Testis (tissue), 3 donors: ENCODE data around the gene GLI3. TPM values are rescaled to one million over a fixed set of nuclear protein-coding genes. Genes with fewer than 3 reads are reported as not detected.
A peak's percentile ranks its signal among the peaks of the same experiment; 100 is the strongest.

Source experiments
- DNase-seq: peaks from one replicate; pipeline ENCODE4 v3.0.0-alpha.2; 2019
- H3K27ac ChIP-seq, 2 donors: fragments of 200-600 bp; sonication (generic); one replicate each; pipeline ENCODE4 v1.5.1; 2019
- H3K27me3 ChIP-seq: fragments of 200-600 bp; sonication (generic); one replicate; pipeline ENCODE4 v1.5.1; 2019
- H3K36me3 ChIP-seq: fragments of 200-600 bp; sonication (generic); one replicate; pipeline ENCODE4 v1.5.1; 2017; ENCODE audit warnings: low read depth; ENCODE audit errors: missing control alignments
- H3K4me1 ChIP-seq: fragments of 200-600 bp; sonication (generic); one replicate; pipeline ENCODE4 v1.5.1; 2019
- H3K4me3 ChIP-seq, 2 donors: fragments of 200-600 bp; sonication (generic); one replicate each; pipeline ENCODE4 v1.5.1; 2017 to 2019
- H3K9me3 ChIP-seq: fragments of 200-600 bp; sonication (generic); one replicate; pipeline ENCODE4 v1.5.1; 2017
- POLR2A ChIP-seq: fragments of 450-650 bp; IDR thresholded peaks from one replicate; pipeline ENCODE4 v1.6.1; 2017; ENCODE audit warnings: antibody characterized with exemption, mild to moderate bottlenecking, moderate library complexity
- WGBS, 2 donors: methylation state at CpG; one replicate each; pipeline ENCODE4 v1.1.5; 2018; 5-methylcytosine and 5-hydroxymethylcytosine counted together
- intact Hi-C: fragments of 100-400 bp; cut with DNase I; formaldehyde crosslinking; loops from one replicate; pipeline ENCODE4 v1.15.1; 2023; ENCODE audit warnings: low total_unique reads
- polyA plus RNA-seq: library from polyadenylated mRNA; stranded (reverse); fragments of 350-450 nt; fragmentation: Illumina TruSeq; extraction: RNeasy Lipid Tissue Mini Kit (QIAGEN cat#74804); gene quantifications from one replicate; pipeline ENCODE4 v1.2.3, GENCODE V29; 2014; ENCODE audit warnings: low read depth, low replicate concordance; ENCODE audit not compliant: insufficient read depth
- small RNA-seq, 2 donors: library from RNA; depleted of rRNA; stranded (forward); fragments of <200 nt; gene quantifications; one replicate each; pipeline ENCODE3, GENCODE V24; 2016
- total RNA-seq, 2 donors: library from RNA; depleted of rRNA; stranded (reverse); fragments of >200 nt; gene quantifications; one replicate each; pipeline ENCODE4 v1.2.3, GENCODE V29; 2016
- TF ChIP-seq, protein P1 (sequence below), 3 experiments: fragments of 450-650 bp in 2 of 3; fragments of 200-600 bp in 1 of 3; sonication (generic) in 1 of 3; IDR thresholded peaks; one replicate each; pipeline ENCODE4 v1.5.1; 2016 to 2019; ENCODE audit warnings: antibody characterized with exemption in 3 of 3, mild to moderate bottlenecking in 2 of 3, moderate library complexity in 1 of 3

The GLI3 gene
- total and polyA plus RNA-seq, 3 donors from 2014 or later: 3.8 to 7.3 (median 5.0) TPM

- no peak overlapping the region for H3K27ac ChIP-seq
These were observed 321.1 kb downstream of the GLI3 start for GRCh38 chr7:41915871-41916270.

GRCh38 chr7:41912851-41913567 lies 324.0 kb downstream of the GLI3 start:
- 75 to 78% methylated on average over 6 of the region's 6 CpGs for WGBS, 2 donors
- no peaks in the 10 kb centered on the region for H3K9me3 ChIP-seq
- no peak overlapping the region for H3K27ac ChIP-seq

More at GRCh38 chr7:41915871-41916270, 321.1 kb downstream of the GLI3 start:
- Histone ChIP-seq H3K9me3 (no peaks in the 10 kb centered on the region), H3K4me1 (peaks cover 7% of the 10 kb centered on the region), H3K27me3 (no peaks in the 10 kb centered on the region), H3K4me3 (no peak overlapping the region), H3K36me3 (no peaks in the 10 kb centered on the region)
- no peak for DNase-seq
- intact Hi-C loops: no loop called here
- 77 to 91% methylated on average over 1 of the region's 1 CpG for WGBS, 2 donors
- TF ChIP-seq, protein P1, sequence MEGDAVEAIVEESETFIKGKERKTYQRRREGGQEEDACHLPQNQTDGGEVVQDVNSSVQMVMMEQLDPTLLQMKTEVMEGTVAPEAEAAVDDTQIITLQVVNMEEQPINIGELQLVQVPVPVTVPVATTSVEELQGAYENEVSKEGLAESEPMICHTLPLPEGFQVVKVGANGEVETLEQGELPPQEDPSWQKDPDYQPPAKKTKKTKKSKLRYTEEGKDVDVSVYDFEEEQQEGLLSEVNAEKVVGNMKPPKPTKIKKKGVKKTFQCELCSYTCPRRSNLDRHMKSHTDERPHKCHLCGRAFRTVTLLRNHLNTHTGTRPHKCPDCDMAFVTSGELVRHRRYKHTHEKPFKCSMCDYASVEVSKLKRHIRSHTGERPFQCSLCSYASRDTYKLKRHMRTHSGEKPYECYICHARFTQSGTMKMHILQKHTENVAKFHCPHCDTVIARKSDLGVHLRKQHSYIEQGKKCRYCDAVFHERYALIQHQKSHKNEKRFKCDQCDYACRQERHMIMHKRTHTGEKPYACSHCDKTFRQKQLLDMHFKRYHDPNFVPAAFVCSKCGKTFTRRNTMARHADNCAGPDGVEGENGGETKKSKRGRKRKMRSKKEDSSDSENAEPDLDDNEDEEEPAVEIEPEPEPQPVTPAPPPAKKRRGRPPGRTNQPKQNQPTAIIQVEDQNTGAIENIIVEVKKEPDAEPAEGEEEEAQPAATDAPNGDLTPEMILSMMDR (IDR thresholded peaks at IDR 0.05): no peak
- TF ChIP-seq POLR2A: no peak

GRCh38 chr7:41912426-41912825 lies 324.6 kb downstream of the GLI3 start:
- H3K9me3 ChIP-seq: no peaks in the 10 kb centered on the region
- peak; percentile 22 for DNase-seq
- intact Hi-C loops: no loop called here
- no peaks in the 10 kb centered on the region for H3K27me3 ChIP-seq
- TF ChIP-seq, protein P1 (IDR thresholded peaks at IDR 0.05): no peak
- no peak for TF ChIP-seq POLR2A
- no peak overlapping the region for H3K27ac ChIP-seq
- no peak overlapping the region for H3K4me3 ChIP-seq
- H3K4me1 ChIP-seq: peaks cover 7% of the 10 kb centered on the region
- H3K36me3 ChIP-seq: no peaks in the 10 kb centered on the region
- WGBS, 2 donors: 28 to 65% methylated on average over 2 of the region's 2 CpGs

More at GRCh38 chr7:41912851-41913567, 324.0 kb downstream of the GLI3 start:
- H3K4me1 ChIP-seq: peaks cover 7% of the 10 kb centered on the region
- H3K27me3 ChIP-seq: no peaks in the 10 kb centered on the region
- H3K4me3 ChIP-seq: no peak overlapping the region
- DNase-seq: no peak
- intact Hi-C loops: no loop called here
- no peak for TF ChIP-seq POLR2A
- TF ChIP-seq, protein P1 (IDR thresholded peaks at IDR 0.05): no peak
- H3K36me3 ChIP-seq: no peaks in the 10 kb centered on the region

DNA sequence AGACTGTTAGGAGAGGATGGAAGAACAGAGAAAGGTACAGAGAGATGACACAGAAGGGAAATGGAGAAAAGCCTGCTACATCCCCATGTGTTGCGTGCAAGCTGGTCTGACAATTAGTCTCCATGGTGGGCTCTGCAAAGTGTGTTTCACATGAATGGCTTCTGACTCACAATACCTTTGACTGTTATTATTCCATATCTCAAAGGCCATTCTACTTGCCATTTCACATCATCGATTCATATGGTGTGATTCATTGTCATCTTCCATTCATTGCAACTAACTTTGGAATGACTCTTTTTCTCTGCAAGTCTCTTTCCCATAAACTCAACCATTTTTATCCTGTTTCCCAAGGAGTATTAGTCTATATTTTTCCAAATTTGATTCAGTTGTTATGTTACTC lies 325.2 kb downstream of the GLI3 start:
- DNase-seq: no peak
- TF ChIP-seq POLR2A: no peak
- TF ChIP-seq, protein P1 (IDR thresholded peaks at IDR 0.05): no peak
- 87 to 92% methylated on average over 2 of the region's 2 CpGs for WGBS, 2 donors
- H3K4me1 ChIP-seq: peaks cover 7% of the 10 kb centered on the region
- H3K27me3 ChIP-seq: no peaks in the 10 kb centered on the region
- H3K27ac ChIP-seq: no peak overlapping the region
- H3K4me3 ChIP-seq: no peak overlapping the region
- H3K36me3 ChIP-seq: no peaks in the 10 kb centered on the region
- intact Hi-C loops: no loop called here
- H3K9me3 ChIP-seq: no peaks in the 10 kb centered on the region

Small RNAs within 50 kb of the gene (small RNA-seq; reads per million reads assigned to genes)
- 0 reads per million in 2 donors for gene HMGN2P30
